ENCODE measurements around the gene PALM3.

The PALM3 gene

GRCh38 chr19:14103310-14103709 is 41.4 kb upstream of the PALM3 start:
- no peak for DNase-seq (ENCODE audit: low spot score)
- no peak for TF ChIP-seq CTCF (IDR thresholded peaks at IDR 0.05; ENCODE audit: borderline replicate concordance, control extremely low read depth, extremely low read depth, insufficient read depth, missing control alignments)
- in situ Hi-C loops (cut with MboI; ENCODE audit: low sequenced_read_pairs, unreplicated experiment), result no loop called here

GRCh38 chr19:14102756-14103155 is 40.9 kb upstream of the PALM3 start:
- no peak for DNase-seq (ENCODE audit: low spot score)
- in situ Hi-C loops (cut with MboI; ENCODE audit: low sequenced_read_pairs, unreplicated experiment), result no loop called here
- TF ChIP-seq CTCF (IDR thresholded peaks at IDR 0.05; ENCODE audit: borderline replicate concordance, control extremely low read depth, extremely low read depth, insufficient read depth, missing control alignments), result no peak

DNA sequence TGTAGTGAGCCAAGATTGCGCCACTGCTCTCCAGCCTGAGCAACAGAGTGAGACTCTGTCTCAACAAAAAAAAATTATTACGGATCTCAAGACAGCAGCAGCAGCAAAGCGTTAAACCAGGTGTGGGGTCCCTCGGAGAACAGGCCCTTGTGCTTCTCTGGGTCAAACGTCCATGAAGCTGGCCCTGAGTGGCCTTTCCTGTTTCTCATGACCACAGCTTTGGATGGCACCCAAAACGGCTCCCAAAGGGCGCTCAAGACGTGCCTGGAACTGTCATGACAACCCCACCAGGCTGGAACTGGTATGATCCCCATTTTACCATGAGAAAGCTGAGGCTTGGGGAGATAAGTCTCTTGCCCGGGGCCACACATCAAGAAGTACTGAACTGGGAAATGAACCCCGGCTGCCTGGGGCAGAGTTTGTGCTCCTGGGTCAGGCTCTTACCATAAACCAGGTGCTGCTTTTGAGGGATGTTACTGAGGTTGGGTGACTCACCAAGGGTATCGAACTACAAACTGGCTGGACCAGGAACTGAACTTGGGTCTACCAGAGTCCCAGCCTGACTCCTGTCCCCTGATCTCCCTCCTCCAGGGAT is 40.3 kb upstream of the PALM3 start:
- in situ Hi-C loops (cut with MboI; ENCODE audit: low sequenced_read_pairs, unreplicated experiment), result no loop called here
- TF ChIP-seq CTCF (IDR thresholded peaks at IDR 0.05; ENCODE audit: borderline replicate concordance, control extremely low read depth, extremely low read depth, insufficient read depth, missing control alignments), result no peak
- DNase-seq (ENCODE audit: low spot score), result no peak

- TF ChIP-seq CTCF (IDR thresholded peaks at IDR 0.05; ENCODE audit: borderline replicate concordance, control extremely low read depth, extremely low read depth, insufficient read depth, missing control alignments), result no peak
- no peak for DNase-seq (ENCODE audit: low spot score)
- in situ Hi-C loops (cut with MboI; ENCODE audit: low sequenced_read_pairs, unreplicated experiment), result no loop called here
These were observed 39.2 kb upstream of the PALM3 start for GRCh38 chr19:14101003-14101545.

DNA sequence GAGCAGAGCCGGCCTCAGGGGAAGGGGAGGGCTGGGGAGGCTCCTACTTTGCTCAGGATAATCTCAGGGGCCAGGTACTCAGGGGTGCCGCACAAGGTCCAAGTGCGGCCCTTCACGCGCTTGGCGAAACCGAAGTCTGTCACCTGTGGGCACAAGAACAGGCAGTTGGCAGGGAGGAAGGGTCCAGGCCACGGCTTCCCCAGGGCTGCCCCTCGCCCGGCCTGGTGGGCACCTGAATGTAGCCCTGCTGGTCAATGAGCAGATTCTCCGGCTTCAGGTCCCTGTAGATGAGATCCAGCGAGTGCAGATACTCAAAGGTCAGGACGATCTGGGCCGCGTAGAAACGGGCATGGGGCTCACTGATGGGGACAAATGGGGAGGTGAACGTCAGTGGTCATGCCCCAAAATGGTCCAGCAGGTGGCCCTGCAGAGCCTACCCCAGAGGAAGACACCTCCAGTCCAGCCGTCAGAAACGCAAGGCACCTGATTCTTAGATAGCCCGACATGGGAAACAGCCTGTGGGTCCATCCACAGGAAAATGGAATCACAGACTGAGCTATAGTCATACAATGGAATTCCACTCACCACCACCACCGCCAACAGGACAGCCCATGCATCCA is 35.8 kb upstream of the PALM3 start:
- DNase-seq (ENCODE audit: low spot score), result no peak
- no peak for TF ChIP-seq CTCF (IDR thresholded peaks at IDR 0.05; ENCODE audit: borderline replicate concordance, control extremely low read depth, extremely low read depth, insufficient read depth, missing control alignments)
- in situ Hi-C loops (cut with MboI; ENCODE audit: low sequenced_read_pairs, unreplicated experiment), result no loop called here

GRCh38 chr19:14096272-14096992 is 34.6 kb upstream of the PALM3 start:
- no peak for TF ChIP-seq CTCF (IDR thresholded peaks at IDR 0.05; ENCODE audit: borderline replicate concordance, control extremely low read depth, extremely low read depth, insufficient read depth, missing control alignments)
- DNase-seq (ENCODE audit: low spot score), result no peak
- in situ Hi-C loops (cut with MboI; ENCODE audit: low sequenced_read_pairs, unreplicated experiment), result no loop called here

All from GM13976 (cell line).